Neural cell (in vitro differentiated cells): ENCODE measurements around the gene S1PR1.

Source experiments
- CTCF ChIP-seq: fragments of 450-650 bp; IDR thresholded peaks from 2 replicates; pipeline ENCODE4 v1.5.1; 2014; ENCODE audit warnings: antibody characterized with exemption, mild to moderate bottlenecking, moderate library complexity; ENCODE audit not compliant: poor library complexity, severe bottlenecking
- POLR2AphosphoS5 ChIP-seq: IDR thresholded peaks from 2 replicates; pipeline ENCODE4 v1.6.1; 2012
- SMC3 ChIP-seq: fragments of 450-650 bp; conservative IDR thresholded peaks from 2 replicates; pipeline ENCODE4 v1.6.1; 2014; ENCODE audit warnings: antibody characterized with exemption, mild to moderate bottlenecking, moderate library complexity; ENCODE audit not compliant: poor library complexity

GRCh38 chr1:101235216-101235695, 1.6 kb upstream of the S1PR1 start:
- TF ChIP-seq CTCF (no peak), POLR2AphosphoS5 (no peak), SMC3 (no peak)
